Colonic mucosa (tissue), 4 donors: ENCODE measurements around the gene CCDC88C. TPM values are rescaled to one million over a fixed set of nuclear protein-coding genes. Genes with fewer than 3 reads are reported as not detected.

ENCODE experiments used
- DNase-seq: peaks from one replicate; pipeline ENCODE4 v3.0.0-alpha.2; 2020
- H3K27ac ChIP-seq: fragments of 200-600 bp; one replicate; pipeline ENCODE4 v1.8.0; 2021
- H3K27me3 ChIP-seq: fragments of 200-600 bp; one replicate; pipeline ENCODE4 v1.8.0; 2021
- H3K36me3 ChIP-seq: fragments of 200-600 bp; one replicate; pipeline ENCODE4 v1.8.0; 2021
- H3K4me1 ChIP-seq: fragments of 200-600 bp; one replicate; pipeline ENCODE4 v1.8.0; 2021; ENCODE audit warnings: mild to moderate bottlenecking
- H3K4me3 ChIP-seq: fragments of 200-600 bp; one replicate; pipeline ENCODE4 v1.8.0; 2021
- H3K9ac ChIP-seq, 2 donors: one replicate each; pipeline ENCODE4 v1.7.0; 2013; ENCODE audit warnings: control low read depth in 2 of 2, low read depth in 2 of 2, low read length in 2 of 2
- H3K9me3 ChIP-seq: fragments of 200-600 bp; one replicate; pipeline ENCODE4 v1.8.0; 2021
- intact Hi-C: fragments of 100-400 bp; cut with DNase I; formaldehyde crosslinking; loops from one replicate; pipeline ENCODE4 v1.14.1; 2022
- total RNA-seq, 2 donors: library from RNA; stranded (reverse); fragmentation: NEBNext Ultra II Directional in 1 of 2; extraction: Animal tissue kit (Norgen Biotek cat#: 25700) in 1 of 2; gene quantifications; one replicate each; pipeline ENCODE4 v1.2.1, GENCODE V29; 2021
- TF ChIP-seq, protein P1 (sequence below): fragments of 200-600 bp; IDR thresholded peaks from one replicate; pipeline ENCODE4 v1.8.0; 2022; ENCODE audit warnings: antibody characterized with exemption, mild to moderate bottlenecking
- donor health status: healthy.
- donor health status: DM: no; HTN: no; CAD: no.
- donor health status: DM: no; HTN: no; CAD: no.

CCDC88C gene
- total RNA-seq, 2 donors from 2014 or later = 45.6 to 48.0 TPM

DNA sequence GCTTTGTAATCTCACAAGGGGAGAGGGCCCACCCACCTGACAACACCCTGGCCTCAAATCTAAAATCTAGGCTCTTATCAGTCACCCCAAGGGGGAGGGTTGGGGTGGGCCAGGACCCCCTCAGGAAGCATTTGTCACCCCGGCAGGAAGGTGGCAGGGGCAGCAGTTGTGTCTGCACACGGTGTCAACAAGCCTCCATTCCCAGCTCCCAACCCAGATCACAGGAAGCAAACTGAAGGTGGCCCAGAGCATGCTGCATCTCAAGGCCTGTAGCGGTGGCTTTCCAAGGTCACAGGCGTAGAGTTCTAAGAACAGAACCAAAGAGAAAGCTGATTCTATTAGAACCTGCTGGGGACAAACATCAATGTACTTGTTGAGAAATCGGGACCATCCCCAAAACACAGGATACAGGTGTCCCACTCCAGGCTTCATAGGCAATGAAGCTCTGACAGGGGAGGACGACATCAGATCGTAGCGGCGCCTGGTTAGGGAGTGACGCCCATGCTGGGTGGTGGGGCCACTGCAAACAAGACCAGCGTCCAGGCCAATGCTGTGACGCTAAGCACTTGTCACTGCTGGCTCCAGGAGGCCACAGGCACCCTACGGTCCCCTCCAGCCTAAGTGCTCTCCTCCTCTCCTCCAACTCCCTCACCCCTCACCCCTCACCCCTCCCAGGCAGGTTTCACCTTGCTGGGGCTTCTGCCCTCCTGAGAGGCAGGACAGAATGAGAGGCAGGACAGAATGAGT, 52.9 kb downstream of the CCDC88C start:
- H3K4me1 ChIP-seq = no peaks in the 10 kb centered on the region

DNA sequence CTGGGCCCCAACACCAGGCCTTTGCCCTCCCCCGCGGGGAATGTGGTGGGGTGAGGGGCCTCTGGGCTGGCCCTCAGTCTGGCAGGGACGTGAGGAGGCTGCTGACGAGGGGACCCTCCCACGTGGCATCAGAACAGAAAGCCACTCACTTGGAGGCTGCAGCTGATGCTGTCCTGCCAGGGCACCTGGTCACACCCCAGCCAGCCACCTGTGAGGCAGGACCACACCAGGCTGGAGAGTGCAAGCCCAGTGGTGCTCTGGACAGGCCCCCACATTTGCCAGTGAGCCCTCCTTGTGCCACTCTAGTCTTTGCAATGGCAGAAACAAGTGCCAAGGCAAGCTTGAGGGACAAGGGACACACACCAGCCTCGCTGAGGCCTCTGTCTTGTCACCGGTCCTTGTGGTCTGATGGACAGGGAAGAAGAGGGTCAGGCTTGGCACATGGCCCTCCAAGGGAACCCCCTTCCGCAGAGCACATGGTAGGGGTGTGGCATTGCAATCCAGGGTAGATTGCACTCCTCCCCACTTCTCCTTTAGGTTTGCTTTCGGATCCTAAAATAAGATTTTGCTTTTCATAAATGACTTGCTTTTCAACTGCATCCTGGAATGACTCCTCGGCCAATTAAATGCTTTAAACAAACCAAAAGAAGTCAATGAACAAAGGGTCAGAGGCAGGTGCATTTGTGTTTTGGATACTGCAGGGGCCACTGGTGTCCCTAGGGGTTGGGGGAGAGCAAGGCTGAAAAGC, 53.7 kb downstream of the CCDC88C start:
- Histone ChIP-seq H3K27me3 (no peaks in the 10 kb centered on the region), H3K36me3 (no peaks in the 10 kb centered on the region), H3K4me3 (no peak overlapping the region), H3K4me1 (no peaks in the 10 kb centered on the region), H3K27ac (no peak overlapping the region), H3K9ac (no peak overlapping the region), H3K9me3 (no peaks in the 10 kb centered on the region)
- TF ChIP-seq, protein P1, sequence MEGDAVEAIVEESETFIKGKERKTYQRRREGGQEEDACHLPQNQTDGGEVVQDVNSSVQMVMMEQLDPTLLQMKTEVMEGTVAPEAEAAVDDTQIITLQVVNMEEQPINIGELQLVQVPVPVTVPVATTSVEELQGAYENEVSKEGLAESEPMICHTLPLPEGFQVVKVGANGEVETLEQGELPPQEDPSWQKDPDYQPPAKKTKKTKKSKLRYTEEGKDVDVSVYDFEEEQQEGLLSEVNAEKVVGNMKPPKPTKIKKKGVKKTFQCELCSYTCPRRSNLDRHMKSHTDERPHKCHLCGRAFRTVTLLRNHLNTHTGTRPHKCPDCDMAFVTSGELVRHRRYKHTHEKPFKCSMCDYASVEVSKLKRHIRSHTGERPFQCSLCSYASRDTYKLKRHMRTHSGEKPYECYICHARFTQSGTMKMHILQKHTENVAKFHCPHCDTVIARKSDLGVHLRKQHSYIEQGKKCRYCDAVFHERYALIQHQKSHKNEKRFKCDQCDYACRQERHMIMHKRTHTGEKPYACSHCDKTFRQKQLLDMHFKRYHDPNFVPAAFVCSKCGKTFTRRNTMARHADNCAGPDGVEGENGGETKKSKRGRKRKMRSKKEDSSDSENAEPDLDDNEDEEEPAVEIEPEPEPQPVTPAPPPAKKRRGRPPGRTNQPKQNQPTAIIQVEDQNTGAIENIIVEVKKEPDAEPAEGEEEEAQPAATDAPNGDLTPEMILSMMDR = no peak
- intact Hi-C loops = no loop called here
- DNase-seq = no peak

More for the DNA sequence above, 52.9 kb downstream of the CCDC88C start:
- no peak for DNase-seq
- H3K36me3 ChIP-seq = no peaks in the 10 kb centered on the region
- H3K27me3 ChIP-seq = no peaks in the 10 kb centered on the region
- intact Hi-C loops = no loop called here
- H3K9me3 ChIP-seq = no peaks in the 10 kb centered on the region
- TF ChIP-seq, protein P1 = no peak
- H3K9ac ChIP-seq = no peak overlapping the region
- H3K27ac ChIP-seq = no peak overlapping the region
- H3K4me3 ChIP-seq = no peak overlapping the region

DNA sequence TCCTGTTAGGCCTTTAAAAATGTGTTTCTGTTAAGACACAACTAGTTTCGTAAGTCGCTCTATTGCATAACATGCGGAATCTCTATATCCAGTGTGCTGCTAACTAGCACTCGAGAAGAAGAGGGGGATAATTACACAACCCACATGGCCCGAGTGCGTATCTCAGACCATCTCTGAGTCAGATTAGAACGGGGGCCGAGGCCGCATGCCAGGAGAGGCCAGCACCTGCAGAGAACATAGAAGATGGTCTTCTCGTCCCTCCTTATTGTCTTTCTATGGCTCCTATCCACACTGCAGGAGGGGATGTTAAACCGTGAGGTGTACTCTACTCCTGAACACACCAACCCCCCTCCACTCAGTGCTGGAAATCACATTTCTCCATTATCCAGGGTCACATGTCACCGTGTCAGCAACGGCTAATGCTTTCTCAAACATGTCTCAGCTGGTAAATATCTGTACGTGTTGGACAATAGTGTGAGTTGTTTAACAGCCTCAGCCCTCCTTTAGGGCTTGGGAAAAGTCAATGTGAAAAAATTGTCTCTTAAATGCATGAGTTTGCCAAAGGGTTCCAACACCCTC, 56.3 kb downstream of the CCDC88C start:
- Histone ChIP-seq H3K9me3 (no peaks in the 10 kb centered on the region), H3K27me3 (no peaks in the 10 kb centered on the region), H3K27ac (no peak overlapping the region), H3K36me3 (no peaks in the 10 kb centered on the region), H3K4me3 (no peak overlapping the region), H3K9ac (no peak overlapping the region), H3K4me1 (no peaks in the 10 kb centered on the region)
- no peak for DNase-seq
- intact Hi-C loops = no loop called here
- TF ChIP-seq, protein P1 = no peak

DNA sequence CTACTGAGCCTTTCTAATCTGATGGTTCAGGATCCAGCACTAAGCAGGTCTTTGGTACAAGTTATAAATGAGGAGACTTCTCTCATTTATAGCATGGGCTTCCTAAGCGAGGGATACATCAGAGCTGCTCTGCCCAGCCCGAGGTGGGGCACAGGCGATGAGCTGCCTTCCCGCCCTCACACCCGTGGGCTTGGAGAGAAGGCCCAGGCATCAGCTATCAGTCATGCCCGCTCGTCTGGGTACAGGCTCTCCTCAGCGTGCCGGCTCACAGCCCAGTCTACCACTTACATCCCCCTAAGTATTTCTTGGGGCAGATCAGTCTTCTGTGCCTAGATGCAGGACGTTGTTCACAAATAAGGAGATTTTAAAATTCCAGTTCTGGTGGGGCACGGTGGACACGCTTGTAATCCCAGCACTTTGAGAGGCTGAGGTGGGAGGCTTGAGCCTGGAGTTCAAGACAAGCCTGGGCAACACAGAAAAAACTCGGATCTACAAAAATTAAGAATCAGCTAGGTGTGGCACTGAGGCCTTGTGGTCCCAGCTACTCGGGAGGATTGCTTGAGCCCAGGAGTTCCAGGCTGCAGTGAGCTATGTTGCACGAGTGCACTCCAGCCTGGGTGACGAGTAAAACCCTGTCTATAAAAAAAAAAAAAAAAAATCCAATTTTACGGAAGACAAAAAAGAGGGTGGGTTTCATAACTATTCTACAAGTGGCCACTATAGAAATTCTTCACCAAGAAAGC, 57.0 kb downstream of the CCDC88C start:
- Histone ChIP-seq H3K4me1 (no peaks in the 10 kb centered on the region), H3K27ac (no peak overlapping the region), H3K9ac (no peak overlapping the region), H3K9me3 (no peaks in the 10 kb centered on the region), H3K4me3 (no peak overlapping the region), H3K27me3 (no peaks in the 10 kb centered on the region), H3K36me3 (no peaks in the 10 kb centered on the region)
- TF ChIP-seq, protein P1 = no peak
- DNase-seq = no peak
- intact Hi-C loops = no loop called here

DNA sequence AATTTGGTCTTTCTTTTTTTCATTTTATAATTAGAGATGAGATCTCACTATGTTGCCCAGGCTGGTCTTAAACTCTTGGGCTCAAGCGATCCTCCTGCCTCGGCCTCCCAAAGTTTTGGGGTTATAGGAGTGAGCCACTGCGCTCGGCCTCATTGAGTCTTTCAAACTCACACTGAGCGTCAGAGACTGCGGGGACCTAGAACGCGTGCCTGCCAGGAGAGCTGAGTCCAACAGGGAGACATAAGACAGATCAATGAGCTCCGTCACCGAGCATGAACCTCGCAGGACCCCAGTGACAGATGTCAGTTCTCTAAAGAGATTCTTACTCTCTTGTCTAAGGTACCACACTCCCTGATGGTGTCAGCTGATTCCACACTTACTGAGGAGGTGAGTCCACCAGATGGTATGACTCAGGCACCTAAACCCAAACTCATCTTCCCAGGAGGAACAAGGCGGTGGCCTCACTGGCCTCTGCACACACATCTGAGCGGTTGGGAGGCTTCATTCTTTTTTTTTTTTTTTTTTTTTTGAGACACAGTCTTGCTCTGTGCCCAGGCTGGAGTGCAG, 58.9 kb downstream of the CCDC88C start:
- Histone ChIP-seq H3K9me3 (no peaks in the 10 kb centered on the region), H3K27me3 (no peaks in the 10 kb centered on the region), H3K9ac (no peak overlapping the region), H3K27ac (no peak overlapping the region), H3K36me3 (no peaks in the 10 kb centered on the region), H3K4me3 (no peak overlapping the region), H3K4me1 (no peaks in the 10 kb centered on the region)
- TF ChIP-seq, protein P1 = no peak
- DNase-seq = no peak
- intact Hi-C loops = loop anchor here (2.0 kb wide), 1 partner anchor 28 kb away; no protein-coding TSS in a partner anchor
